IPS-11a (cell line): ENCODE results near the gene SAMHD1.
"Not testable (repeated sequence)": the region's sequence is repeated elsewhere in the genome, so short reads cannot be mapped to it uniquely, and the experiment has no call there.

ENCODE experiments used
- H3K4me3 ChIP-seq: one replicate; pipeline ENCODE4 v1.5.1; 2013; ENCODE audit warnings: low read depth, low read length, control low read depth

The SAMHD1 gene

DNA sequence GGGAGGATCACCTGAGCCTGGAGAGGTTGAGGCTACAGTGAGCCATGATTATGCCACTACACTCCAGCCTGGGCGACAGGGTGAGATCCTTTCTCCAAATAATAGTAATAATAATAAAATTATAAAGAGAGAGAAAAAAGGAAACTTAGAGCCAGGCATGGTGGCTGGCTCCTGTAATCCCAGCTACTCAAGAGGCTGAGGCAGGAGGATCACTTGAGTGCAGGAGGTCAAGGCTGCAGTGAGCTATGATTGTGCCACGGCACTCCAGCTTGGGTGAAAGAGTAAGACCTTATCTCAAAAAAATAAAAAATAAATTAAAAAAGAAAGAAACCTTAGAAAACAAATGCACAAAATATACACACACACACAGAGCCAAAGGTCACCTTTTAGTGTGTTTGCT lies 5.2 kb upstream of the SAMHD1 start:
- H3K4me3 ChIP-seq: no peak overlapping the region

DNA sequence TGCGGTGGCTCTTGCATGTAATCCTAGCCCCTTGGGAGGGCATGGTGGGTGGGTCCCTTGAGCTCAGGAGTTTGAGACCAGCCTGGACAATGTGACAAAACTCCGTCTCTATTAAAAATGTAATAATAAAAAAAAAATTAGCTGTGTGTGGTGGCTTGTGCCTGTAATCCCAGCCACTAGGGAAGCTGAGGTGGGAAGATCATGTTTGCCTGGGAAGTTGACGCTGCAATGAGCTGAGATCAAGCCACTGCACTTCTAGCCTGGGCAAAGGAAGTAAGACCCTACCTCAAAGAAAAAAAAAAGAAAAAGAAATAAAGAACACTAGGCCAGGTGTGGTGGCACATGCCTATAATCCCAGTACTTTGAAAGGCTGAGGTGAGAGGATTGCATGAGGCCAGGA lies 4.5 kb upstream of the SAMHD1 start:
- no peak overlapping the region for H3K4me3 ChIP-seq

DNA sequence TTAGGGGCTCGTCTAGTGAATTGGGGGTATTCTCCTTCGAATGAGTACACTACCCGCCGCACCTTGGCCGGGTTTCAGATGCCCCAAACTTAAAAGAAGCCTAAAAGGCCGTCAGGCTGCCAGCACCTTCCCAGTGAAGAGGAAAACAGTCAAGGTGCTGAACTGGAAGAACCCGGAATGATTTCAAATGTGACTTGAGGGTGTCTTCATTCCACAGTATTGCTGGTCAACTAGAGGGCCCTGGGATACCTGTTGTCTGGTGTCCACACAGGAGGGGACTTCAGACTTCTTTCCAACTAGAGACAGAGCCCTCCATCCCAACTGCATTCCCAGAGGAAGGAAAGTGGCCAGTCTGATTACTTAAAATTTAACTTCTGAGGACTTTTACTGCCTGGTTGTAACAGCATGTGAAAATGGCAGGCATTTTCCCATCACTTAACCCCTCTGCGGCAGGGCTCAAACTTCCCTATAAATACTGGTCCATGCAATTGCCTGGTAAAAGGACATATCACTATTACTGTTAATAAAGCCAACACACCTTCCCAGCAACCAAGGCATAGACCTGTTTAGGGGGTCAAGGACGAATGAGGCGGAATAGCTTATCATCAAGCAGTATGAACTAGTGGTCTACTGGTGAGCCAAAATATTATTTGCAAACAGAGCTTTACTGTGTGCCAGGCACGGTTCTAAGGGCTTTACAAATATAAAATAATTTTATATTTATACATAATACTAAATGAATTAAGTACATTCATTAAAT lies 651 bp upstream of the SAMHD1 start:
- peak overlapping the region; percentile 74 for H3K4me3 ChIP-seq

DNA sequence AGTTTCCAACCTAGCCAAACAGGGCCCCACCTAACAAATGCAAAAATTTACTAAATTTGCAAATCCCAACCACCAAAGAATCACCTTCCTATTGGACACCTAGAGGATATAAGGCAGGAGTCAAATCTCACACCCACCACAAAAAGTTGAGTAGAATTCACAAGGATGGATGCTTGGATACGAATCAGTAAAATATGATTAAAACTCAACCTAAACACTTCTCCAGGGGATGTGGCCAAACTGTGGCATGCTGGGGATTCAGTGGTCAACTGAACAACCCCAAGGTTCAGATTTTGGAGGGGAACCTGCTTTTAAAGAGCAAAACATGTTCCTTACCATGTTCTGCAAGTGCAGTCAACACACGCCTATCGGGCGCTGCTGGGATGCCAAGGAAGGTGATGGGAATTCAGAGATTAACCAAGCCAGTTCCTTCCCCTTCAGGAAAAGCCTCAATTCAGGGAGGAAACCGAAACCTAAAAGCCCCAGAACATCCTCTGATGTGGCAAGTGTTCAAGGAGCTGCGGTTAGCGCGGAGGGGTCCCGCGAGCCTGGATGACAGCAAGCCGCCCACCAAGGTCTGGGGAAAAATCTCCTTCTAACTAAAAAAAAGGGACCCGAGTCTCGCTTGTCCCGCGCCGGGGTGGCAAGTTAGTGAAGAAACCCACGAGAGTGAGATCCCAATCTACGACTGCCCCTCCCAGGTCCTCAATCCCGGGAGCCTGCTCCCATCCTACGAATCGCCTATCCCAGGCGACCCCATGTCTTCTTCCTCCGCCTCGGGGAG lies 902 bp downstream of the SAMHD1 start:
- H3K4me3 ChIP-seq: peak overlapping the region; percentile 74

DNA sequence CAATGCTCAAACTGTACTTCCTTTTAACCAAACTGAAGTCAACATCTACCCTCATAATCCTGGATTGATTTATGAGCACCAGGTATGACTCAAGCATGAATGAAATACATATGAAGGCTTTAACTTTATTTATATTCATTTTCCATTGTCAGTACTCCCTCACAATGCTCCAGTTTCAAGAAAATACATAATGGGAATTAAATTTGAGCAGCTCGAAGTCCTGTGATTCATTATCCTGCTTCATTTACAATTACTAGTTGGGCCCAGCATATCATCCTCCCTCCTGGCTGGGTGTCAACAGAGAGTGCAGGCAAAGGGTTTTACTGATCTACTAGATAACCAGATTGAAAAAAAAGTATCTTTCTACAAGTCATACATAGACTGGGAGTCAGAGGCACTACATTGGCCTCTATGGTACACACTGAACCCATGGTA lies 10.1 kb downstream of the SAMHD1 start:
- no peak overlapping the region for H3K4me3 ChIP-seq

DNA sequence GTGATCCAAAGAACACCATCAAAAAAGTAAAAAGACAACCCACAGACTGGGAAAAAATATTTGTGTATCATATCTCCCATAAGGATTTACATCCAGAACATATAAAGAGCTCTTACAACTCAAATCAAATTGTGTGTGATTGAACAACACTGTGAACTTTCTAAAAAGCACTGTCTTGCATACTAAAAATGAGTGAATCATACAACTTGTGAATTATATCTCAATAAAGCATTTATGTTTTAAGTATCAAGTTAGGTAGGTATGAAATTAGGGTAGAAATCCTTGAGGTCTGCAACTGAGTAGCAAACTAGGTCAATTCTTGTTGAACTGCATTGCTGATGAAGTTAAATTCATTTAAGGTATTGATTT lies 14.1 kb downstream of the SAMHD1 start:
- H3K4me3 ChIP-seq: no peak overlapping the region

DNA sequence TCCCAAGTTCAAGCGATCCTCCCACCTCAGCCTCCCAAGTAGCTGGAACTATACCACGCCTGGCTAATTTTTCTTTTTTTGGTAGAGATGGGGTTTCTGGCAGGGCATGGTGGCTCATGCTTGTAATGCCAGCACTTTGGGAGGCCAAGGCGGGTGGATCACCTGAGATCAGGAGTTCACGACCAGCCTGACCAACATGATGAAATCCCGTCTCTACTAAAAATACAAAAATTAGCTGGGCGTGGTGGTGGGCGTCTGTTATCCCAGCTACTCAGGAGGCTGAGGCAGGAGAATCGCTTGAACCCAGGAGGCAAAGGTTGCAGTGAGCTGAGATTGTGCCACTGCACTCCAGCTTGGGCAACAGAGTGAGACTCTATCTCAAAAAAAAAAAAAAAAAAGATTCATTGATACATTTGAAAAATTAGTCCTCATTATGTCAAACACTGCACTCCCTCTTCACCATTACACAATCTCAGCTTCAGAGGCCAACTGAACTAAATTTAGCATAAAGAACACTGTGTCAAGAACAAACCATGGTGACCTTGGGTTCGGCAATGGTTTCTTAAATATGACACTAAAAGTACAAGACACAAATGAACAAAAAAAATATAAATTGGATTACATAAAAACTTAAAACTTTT lies 14.6 kb downstream of the SAMHD1 start:
- H3K4me3 ChIP-seq: not testable (repeated sequence)

DNA sequence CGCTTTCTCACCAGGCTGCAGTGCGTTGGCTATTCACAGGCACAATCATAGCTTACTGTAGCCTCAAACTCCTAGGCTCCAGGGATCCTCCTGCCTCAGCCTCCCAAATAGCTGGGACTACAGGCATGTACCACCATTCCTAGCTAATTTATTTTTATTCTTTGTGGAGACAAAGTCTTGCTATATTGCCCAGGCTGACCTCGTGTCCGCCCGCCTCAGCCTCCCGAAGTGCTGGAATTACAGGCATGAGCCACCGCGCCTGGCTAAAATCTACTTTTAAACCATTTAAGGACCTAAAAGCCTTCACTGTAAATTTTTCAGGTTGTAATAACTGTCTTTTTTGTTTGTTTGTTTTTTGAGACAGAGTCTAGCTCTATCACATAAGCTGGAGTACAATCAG lies 15.2 kb downstream of the SAMHD1 start:
- H3K4me3 ChIP-seq: no peak overlapping the region

DNA sequence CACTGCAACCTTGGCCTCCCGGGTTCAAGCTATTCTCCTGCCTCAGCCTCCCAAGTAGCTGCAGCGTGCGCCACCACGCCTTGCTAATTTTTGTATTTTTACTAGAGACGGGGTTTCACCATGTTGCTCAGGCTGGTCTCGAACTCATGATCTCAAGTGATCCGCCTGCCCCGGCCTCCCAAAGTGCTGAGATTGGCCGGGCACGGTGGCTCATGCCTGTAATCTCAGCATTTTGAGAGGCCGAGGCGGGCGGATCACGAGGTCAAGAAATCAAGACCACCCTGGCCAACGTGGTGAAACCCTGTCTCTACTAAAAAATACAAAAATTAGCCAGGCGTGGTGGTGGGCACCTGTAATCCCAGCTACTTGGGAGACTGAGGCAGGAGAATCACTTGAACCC lies 17.9 kb downstream of the SAMHD1 start:
- H3K4me3 ChIP-seq: not testable (repeated sequence)

DNA sequence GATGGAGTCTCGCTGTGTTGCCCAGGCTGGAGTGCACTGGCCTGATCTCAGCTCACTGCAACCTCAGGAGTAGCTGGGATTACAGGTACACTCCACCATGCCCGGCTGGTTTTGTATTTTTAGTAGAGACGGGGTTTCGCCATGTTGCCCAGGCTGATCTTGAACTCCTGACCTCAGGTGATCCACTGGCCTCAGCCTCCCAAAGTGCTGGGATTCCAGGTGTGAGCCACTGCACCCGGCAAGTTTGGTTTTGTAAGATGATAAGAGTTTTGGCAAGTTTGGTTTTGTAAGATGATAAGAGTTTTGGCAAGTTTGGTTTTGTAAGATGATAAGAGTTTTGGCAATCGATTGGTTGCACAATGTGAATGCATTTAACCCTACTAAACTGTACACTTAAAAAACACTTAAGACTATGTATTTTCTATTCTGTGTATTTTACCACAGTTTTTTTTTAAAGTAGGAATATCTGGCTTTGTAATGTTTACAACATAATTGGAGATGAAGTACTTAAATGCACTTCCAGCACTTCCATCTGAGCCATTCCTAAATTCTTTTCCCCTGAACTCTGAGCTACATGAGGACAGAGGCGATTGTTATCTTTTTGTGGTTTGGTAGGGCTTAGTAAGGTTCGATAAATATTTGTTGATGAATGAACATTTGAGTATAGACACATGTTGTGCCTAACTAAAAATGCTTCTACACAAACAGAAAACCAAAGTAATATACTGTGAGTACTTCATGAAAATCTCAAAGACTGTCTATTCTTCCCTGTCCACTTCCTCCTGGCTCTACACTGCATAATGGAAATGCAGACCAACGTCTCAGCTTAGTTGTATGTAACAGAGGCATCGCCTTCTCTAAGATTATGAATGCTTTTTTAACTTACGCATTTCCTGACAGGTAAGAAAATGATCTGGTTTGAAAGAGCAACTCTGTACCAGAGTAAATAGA lies 18.8 kb downstream of the SAMHD1 start:
- no peak overlapping the region for H3K4me3 ChIP-seq

DNA sequence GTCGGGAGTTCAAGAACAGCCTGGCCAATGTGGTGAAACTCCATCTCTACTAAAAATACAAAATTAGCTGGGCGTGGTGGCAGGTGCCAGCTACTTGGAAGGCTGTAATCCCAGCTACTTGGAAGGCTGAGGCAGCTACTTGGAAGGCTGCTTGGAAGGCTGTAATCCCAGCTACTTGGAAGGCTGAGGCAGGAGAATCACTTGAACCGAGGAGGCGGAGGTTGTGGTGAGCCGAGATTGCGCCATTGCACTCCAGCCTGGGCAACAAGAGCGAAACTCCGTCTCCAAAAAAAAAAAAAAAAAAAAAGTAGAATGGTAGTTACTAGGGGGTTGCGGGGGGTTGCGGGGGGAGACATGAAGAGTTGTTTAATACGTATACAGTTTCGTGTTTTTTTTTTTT lies 19.4 kb downstream of the SAMHD1 start:
- H3K4me3 ChIP-seq: not testable (repeated sequence)

DNA sequence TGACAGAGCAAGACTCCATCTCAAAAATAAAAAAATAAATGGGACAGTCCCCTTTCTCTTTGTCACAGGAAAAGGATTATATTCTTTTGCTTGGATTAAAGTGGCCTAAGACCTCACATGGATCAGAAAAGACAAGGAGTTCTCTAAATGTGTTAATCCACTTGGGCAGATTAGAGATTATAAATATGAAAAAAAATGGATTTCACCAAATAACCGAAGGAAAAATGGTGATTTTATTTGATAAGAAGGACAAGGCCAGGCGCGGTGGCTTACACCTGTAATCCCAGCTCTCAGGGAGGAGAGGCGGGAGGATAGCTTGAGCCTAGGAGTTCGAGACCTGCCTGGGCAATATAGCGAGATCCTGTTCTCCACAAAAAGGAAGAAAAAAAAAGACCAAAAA lies 21.8 kb downstream of the SAMHD1 start:
- H3K4me3 ChIP-seq: no peak overlapping the region

DNA sequence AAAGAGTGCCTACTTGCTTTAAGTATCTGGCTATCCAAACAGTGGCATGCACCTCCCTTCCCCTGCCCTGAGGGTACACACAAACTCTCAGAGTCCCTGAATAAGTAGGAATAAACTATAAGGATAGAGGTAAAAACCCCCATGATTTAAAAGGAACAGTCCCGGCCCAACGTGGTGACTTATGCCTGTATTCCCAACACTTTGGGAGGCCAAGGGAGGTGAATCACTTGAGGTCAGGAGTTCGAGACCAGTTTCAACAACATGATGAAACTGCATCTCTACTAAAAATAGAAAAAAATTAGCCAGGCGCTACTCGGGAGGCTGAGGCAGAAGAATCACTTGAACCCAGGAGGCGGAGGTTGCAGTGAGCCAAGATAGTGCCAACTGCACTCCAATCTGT lies 22.2 kb downstream of the SAMHD1 start:
- no peak overlapping the region for H3K4me3 ChIP-seq

DNA sequence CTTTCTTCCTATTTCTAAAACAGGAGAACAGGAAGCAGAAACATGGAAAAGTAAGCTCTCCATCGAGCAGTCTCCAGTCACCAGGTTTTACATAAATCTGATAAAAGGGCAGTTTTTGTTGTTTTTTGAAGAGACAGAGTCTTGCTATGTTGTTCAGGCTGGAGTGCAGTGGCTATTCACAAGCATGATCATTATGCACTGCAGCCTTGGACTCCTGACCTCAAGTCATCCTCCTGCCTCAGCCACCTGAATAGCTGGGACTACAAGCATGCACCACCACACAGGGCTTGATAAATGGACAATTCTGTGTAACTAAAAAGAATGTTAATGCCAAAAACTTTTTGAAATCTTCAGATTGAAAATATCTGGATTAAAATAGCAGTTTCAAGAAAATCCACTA lies 23.8 kb downstream of the SAMHD1 start:
- no peak overlapping the region for H3K4me3 ChIP-seq

DNA sequence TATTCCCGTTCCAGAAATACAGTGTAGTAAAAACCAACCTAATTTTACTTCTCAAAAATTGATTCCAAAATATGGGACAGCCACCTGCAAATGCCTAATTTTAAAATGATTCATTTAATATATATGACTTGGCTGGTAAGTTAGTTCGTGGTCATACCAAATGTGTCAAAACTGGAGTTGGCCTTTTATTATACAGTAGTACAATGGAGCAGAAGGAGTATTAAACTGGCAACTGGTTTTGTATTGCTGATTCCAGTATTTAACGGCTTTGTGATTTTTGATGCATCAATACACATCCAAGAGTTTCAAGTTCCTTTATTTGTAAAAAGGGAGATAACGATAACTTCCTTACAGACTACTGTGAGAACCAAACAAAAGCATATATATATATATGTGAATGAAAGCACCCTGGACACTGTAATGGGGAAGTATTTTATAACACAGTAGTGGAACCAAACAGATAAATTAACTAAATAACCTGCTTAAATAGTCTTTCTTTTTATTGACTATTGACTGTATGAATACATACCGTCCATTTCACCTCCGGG lies 24.8 kb downstream of the SAMHD1 start:
- H3K4me3 ChIP-seq: no peak overlapping the region

DNA sequence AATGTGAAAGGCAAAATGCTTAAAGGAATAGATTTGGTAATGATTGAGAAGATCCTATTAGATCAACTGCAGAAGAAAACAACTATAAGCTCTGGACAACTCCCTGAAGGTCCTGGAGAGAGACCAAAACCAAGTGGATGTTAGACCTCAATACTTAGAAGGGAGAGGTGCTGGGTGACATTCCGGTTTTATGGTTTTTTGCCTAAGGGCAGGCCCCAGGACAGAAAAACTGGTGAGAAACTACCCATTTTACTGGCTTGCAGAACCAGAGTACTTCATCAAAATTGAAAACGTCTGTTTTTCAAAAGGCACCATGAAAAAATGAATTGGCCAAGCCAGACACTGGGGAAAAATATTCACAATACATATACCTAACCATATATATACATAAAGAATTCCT lies 26.3 kb downstream of the SAMHD1 start:
- no peak overlapping the region for H3K4me3 ChIP-seq

DNA sequence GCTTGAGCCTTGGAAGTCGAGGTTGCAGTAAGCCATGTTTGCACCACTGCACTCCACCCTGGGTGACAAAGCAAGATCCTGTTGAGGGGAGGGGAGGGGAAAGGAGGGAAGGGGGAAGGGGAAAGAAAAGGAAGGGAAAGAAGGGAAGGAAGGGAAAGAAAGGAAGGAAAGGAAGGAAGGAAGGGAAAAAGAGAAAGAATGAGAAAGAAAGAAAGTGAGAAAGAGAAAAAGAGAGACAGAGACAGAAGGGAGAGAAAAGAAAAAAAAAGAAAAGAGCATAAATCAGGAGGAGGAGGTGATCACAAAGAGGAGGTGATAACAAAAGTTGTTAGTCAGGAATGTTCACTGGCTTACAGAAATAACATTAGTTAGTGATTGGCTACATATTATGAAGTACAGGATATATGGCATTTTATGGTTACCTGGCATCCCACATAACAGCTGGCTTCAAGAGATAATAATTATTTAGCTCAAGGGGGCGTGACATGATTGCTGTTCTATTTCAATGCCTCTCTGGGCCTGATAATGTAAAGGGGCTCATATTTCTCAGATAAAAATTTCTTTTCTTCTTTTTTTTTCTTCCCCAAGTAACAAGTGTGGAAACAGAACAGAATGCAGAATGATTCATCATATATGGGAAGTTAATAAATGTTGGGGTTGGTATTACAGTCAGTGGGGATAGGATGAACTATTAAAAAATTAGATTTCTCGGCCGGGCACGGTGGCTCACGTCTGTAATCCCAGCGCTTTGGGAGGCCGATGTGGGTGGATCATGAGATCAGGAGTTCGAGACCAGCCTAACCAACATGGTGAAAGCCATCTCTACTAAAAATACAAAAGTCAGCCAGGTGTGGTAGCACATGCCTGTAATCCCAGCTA lies 27.1 kb downstream of the SAMHD1 start:
- no peak overlapping the region for H3K4me3 ChIP-seq

DNA sequence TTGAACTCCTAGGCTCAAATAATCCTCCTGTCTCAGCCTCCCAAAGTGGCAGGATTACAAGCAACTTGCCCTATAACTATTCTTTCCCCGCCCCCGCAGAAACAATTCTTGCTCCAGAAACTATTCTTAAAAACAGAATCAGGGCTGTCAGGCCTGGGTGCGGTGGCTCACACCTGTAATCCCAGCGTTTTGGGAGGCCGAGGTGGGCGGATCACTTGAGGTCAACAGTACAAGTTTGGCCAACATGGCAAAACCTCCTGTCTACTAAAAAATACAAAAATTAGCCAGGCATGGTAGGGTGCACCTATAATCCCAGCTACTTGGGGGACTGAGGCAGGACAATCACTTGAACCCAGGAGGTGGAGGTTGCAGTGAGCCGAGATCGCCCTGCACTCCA lies 31.2 kb downstream of the SAMHD1 start:
- H3K4me3 ChIP-seq: no peak overlapping the region

DNA sequence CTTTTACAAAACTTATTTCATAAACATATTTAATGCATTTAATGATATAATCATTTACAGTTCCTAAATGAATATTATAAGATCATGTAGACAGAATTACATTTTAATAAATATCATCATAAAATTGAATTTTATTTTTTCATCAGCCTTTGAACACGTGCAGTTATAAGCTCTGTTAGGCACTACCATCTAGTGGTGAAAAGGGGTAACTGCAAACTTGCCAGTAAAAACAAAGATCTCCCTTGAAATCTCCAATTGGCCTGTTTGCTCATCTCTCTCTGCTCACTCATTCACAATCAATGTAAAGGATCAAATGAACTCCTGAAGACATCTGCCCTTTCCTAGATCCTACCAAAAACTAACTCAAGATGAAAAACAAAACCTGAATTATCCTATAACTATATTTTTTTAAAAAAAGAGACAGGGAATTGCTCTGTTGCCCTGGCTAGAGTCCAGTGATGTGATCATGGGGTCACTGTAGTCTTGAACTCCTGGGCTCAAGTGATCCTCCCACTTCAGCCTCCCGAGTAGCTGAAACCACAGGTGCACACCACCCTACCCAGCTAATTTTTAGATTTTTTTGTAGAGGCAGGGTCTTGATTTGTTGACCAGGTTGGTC lies 31.7 kb downstream of the SAMHD1 start:
- no peak overlapping the region for H3K4me3 ChIP-seq
